A549 treated with AZD9567 at 1 μM for 4 hours (cell line): Measurements from ENCODE around the gene TMEM242. TPM values are rescaled to one million over a fixed set of nuclear protein-coding genes. Genes with fewer than 3 reads are reported as not detected.

Experiments
- total RNA-seq: library from RNA; stranded (reverse); fragments of 200-300 nt; extraction: Qiagen RNA extraction; gene quantifications from 5 replicates; pipeline ENCODE4 v1.2.3, GENCODE V29; 2022; ENCODE audit not compliant: insufficient read depth

TMEM242 gene
- 7.0 to 8.2 TPM (median 7.5 TPM) in 5 replicates for total RNA-seq

DNA sequence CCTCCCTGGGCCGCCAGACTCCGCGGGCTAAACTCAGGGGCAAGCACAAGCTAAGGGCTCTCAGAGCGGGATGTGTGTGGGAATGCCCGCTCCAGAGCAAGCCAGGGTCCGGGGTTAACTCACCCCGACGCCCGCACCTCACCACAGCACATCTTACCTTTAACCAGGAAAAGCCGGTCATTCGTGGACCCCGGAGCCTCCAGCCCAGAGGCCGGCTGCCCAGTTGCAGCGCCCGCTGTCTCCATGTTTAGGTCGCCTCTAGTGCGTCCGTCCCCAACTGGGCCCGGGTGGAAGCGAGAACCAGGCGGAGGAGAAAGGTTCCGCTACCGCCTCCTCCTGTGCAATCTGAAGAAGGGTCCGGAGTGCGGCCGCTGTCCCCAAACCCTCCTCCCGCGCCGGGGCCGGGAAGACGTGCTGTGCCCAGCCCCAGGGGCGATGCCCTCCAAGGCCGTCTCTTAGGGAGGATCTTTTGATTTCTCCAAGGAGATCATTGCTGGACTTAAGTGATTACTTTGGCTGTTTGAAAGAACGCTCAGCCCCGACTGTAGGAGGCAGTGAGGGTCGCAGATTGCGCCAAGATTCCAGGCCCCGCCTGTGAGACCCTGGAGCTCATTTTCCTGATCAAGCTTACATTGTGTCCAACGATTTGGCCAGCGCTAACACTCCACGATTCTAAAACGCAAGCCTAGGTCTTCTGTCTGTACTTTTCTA lies at the start of gene TMEM242:
Gene TMEM242, minus strand, starts transcription at position 265 of the 711 bp plus-strand sequence. Its CDS starts 20 bp downstream, at position 245.

Other genes starting within 250 kb of the TMEM242 start
- gene ZDHHC14, start 57.7 kb upstream of the TMEM242 start, total RNA-seq: 3.1 to 4.4 TPM (median 3.4 TPM) in 5 replicates